HG02678 (cell line): ENCODE measurements around the gene DNAJB8.

Experiments
- ATAC-seq: cut with Tn5 transposase; IDR thresholded peaks from one replicate; pipeline ENCODE4 v1.9.1; 2021; ENCODE audit warnings: mild to moderate bottlenecking, moderate library complexity; ENCODE audit not compliant: unreplicated experiment

Gene DNAJB8

DNA sequence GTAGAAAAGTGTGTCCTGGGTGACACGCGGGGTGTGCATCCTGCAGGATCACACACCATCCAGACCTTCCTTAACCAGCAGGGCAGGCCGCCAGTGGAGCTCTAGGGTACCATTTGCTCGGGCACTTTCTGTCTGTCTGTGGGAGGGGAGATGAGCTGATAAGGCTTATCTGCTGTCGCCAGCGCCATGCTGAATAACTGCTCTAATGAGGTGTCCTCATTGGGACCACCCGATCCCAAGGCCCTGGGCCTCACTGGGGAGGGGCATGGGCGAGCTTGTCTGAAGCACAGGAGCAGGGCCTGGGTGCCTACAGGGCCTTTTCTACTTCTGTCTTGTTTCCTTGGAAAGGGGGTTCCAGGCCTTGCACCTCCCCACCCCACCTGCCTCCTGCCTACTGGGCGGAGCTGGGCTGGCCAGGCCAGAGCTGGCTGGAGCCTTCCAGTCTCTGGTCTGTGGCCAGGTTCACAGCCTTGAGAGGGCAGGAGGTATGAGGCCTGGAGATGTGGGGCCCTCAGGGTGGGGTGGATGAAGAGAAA lies 28.8 kb upstream of the DNAJB8 start:
- ATAC-seq: no peak

DNA sequence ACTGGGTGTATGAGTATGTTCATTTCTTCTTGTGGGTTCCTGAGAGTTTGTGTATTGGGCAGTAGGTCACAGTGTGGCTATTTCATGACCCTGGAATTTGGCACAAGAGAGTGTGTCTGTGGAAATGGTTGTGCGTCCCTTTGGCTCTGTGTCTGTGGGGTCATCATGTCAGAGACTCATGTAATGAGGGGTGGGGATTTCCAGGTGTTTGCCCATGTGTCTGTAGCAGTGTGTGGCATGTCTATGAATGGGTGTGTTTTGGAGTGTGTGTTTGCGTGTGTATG lies 27.6 kb upstream of the DNAJB8 start:
- ATAC-seq: no peak

- no peak for ATAC-seq
Observed at GRCh38 chr3:128493570-128494366, 27.1 kb upstream of the DNAJB8 start.

DNA sequence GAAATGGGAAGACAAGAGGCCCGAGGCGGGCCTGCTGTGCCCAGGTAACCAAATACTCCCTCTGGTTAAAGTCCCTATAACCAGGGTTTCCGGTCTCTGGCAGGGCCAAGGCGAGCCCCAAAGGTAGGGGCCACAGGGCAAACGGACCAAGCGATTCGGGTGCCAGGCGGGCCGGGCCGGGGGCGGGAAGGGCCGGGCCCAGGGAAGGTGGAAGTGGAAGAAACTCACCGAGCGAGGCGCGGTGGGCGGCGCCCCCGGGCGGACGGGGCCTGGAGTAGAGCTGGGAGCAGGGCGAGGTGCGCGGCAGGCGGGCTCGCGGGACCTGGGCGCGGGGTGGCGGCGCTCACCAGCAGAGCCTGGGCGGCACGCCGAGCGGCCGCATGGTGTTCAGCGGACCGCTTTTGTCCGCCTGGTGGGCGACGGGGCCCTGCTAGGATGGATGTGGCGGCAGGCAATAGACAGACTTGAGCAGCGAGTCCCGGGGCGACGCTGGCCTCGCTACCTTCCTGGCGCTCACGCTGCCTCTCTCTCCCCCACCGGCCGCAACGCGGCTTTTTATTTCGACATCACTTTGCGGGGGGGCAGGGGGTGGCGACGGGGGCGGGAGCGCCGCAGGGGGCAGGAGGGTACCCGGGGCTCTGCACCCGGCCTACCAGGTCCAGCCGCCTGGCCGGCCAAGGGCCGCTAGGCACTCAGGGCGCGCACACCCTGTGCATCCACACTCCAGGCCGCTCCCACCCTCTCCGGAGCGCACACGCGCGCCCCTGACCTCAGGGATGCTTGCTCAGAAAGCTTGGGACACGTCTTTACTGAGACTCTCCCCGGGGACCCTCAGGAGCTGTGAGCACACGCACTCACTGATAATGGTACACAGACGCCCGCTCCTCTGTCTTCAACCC lies 26.2 kb upstream of the DNAJB8 start, which contains the start of gene GATA2:
Gene GATA2, minus strand, starts transcription at position 531 of the 899 bp plus-strand sequence. CDS start 6,170 bp downstream, outside the sequence.
- ATAC-seq: no peak

DNA sequence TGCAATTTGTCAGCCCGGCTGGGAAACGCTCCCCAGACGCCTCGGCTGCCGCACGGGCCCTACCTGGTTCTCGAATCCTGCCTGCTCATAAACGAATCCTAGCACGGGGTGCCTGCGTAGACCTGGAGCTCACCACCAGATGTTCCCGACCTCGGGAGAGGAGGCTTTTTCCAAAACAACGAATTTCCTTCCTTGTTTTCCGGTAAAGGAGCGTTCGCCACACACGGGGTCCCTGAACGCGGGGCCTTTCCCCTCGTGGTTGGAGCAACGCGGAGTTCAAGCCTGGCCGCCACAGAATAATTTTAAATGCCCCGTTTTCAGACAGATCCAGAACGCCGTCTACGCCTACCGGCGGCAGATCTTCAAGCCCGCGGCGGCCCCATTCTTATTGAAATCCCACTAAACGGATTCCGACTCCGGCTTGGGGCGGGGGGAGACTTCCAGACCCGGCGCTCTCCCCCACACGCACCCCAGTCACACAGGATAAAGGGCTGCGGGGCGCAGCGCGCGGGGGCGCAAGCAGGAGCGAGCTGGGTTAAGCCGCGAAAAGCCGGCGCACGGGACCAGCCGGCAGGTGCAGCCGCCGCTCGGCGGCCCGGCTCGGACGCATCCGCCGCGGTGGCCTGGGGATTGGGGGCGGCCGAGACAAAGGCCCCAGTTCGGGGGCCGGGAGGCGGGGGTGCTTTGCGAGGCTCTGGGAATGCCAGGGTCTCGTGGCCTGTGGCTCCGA lies 25.4 kb upstream of the DNAJB8 start:
- ATAC-seq: no peak

- no peak for ATAC-seq
Observed at GRCh38 chr3:128491691-128491940, 24.9 kb upstream of the DNAJB8 start.

GRCh38 chr3:128490915-128491690 lies 24.4 kb upstream of the DNAJB8 start:
- no peak for ATAC-seq

DNA sequence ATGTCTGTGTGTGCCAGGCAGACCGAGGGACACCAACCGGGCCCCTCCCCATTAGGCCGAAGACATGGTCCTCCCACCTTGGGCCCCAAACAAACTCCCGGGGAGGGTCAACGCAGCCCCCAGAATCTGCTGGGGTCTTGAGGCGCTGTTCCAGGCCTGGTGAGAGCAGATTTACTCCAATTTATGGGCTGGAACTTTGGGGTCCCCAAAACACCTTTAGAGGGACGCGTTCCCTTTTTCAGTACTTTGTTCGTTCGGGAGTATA lies 23.9 kb upstream of the DNAJB8 start:
- ATAC-seq: no peak

GRCh38 chr3:128489927-128490649 lies 23.4 kb upstream of the DNAJB8 start:
- ATAC-seq: no peak

GRCh38 chr3:128489674-128489926 lies 22.9 kb upstream of the DNAJB8 start:
- ATAC-seq: no peak

DNA sequence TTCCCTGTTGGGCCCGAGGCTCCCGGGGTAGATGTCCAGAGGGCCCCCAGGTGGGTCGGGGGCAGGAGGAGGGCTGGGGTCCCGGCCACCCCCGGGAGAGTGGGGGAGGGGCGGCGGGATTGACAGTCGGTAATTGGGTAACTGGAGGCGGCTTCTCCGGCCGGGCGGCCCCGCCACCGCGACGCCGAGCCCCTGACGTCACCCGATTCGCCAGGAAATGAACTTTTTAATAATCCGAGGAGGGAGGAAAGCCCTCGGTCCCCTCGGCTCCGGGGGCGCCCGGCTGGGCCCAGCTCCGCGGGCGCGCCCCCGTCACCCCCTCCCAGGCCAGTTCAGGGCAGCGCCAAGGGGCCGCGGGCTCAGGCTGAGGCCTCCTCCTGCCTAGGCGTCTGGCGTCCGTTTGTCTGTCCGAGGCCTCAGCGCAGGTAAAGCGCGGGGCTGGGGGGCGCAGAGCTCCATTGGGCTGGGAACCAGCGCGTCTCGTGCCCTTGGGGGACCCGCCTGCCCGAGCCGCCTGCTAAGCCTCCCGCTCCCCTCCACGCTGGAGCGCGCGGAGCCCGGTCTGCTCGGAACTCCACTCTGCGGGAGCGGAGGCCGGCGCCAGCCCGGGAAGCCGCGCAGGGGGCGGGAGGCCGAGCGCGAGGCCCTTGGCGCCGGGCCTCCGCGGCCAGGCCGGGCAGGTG lies 22.4 kb upstream of the DNAJB8 start:
- no peak for ATAC-seq

GRCh38 chr3:128488636-128488990 lies 21.9 kb upstream of the DNAJB8 start:
- no peak for ATAC-seq

DNA sequence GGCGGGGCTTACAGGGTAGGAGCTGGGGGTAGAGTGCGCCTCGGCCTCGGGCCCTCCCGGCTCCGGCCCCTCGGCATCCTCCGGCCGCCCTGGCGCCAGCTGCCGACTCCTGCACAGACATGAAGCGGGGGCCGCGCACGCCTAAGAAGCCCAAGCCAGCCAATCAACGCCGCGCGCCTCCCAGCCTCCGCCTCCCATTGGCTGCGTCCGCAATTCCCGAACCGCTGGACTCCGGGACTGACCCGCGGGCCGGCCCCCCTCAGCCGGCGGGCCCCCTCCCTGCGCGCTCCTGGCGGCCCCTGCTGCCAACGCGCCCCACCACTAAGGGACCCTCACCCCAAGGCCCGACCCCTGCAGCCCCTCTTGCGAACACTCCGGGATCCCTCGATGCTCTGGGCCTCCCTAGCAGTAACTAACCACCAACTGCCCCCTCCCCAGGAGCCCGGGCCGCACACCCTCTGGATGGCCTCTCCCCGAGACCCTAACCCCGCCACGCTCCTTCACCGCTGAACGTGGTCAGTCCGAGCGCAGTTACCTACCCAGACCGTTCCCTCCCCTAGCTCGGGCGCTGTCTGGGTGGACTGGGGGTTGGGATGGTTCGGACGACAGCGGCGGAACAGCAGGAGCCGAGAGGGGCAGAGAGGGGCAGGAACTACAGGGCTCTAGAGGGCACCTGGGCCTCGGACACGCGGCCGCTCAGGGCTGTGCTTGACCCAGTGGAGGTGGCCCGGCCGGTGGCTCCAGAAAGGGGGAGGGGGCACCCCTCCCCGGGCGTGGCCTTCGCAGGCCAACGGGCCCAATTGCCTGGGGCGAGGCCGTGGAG lies 21.3 kb upstream of the DNAJB8 start:
- no peak for ATAC-seq

GRCh38 chr3:128487538-128487812 lies 20.8 kb upstream of the DNAJB8 start:
- ATAC-seq: no peak

DNA sequence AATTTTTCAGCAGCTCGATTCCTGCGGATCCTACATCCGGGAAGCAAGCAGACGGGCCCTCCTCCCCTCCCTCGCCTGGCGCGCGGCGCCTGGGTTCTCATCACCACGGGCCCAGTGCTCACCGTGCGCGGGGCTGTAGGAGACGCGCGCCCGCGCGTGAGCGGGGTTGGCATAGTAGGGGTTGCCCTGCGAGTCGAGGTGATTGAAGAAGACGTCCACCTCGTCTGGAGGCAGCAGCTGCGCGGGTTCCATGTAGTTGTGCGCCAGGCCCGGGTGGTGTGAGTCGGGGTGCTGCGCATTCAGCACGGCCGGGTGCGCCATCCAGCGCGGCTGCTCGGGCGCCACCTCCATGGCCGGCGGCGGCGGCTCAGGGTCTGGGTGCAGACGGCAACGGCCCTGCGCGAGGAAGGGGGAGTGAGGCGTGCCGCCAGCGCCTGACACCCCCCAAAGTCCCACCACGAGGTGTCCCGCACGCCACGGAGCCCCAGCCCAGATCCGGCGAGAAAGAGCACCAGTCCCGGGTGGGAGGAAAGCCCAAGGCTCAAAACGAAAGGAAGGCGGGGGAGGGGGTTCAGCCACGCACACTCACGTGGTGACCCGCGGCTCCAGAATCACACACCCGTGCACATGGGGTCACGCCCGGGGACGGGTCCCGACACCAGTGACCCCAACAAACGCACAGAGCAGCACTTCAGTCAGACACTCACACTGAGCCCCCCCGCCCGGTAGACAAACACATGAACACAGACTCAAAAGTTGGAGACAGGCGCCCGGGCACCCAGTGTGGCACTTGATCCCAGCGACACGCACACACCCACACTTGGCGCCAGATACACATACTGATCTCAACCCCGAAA lies 20.2 kb upstream of the DNAJB8 start:
- ATAC-seq: no peak

DNA sequence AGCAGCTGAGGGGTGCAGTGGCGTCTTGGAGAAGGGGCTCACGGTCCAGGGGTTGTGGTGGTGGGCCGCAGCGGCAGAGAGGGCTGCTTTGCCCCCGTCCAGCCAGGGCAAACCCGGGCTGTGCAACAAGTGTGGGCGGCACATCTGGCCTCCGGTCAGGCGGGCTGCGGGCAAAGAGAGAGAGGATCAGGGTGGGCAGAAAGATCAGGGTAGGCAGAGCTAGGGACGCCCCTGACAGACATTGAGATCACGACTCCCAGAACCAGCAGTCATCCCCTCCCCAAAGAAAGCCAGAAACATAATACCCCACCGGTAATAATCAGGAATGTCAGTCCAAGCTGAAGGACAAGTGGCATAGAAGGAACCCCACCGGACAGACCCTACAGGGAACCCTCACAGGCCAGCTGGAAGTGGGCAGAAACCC lies 19.5 kb upstream of the DNAJB8 start:
- no peak for ATAC-seq

DNA sequence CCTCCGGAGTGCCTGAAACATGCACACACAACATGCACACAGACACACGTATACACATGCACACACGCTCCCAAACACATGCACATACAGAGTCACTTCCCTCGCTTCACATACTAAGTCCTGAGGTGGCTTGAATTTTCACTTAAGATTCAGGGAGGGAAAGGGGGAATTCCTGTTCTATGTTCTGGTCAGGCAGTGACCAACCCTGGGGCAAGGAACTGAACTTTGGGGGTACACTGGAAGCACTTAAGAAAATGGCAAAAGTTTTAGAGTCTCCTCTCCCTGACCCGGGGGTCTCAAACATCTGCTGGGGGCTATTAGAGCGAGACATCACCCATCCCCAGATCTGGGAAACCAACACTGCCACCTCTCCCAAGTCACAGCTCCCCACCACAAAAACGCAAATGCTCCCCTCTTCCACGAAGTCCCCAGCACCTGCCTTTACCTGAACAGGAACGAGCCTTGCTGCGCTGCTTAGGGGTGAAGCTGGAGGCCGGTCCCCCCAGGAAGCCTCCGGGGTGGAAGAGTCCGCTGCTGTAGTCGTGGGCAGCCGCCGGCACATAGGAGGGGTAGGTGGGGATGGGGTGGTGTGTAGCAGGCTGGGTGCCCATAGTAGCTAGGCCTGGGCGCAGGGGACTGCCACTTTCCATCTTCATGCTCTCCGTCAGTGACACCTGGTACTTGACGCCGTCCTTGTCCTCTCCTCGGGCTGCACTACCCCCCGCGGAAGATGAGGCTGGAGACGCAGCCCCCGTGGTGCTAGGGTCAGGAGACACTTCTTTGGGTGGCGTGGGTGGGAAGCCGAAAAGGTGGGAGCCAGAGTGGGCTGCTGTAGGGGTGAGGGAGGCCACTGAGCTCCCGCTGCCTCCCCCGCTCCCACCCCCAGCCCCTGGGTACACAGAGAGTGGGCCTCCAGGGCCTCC lies 18.9 kb upstream of the DNAJB8 start:
- ATAC-seq: no peak
